HepG2 (cell line): Measurements from ENCODE around the gene GSS. TPM values are rescaled to one million over a fixed set of nuclear protein-coding genes. Genes with fewer than 3 reads are reported as not detected.

ENCODE experiments used
- ATAC-seq: fragments of 200-7000 bp; cut with Tn5 transposase; 3 replicates; pipeline ENCODE4 v1.9.1; 2020; ENCODE audit warnings: mild to moderate bottlenecking, moderate library complexity
- BruUV-seq: library from RNA; stranded (reverse); fragments of 400-500 nt; replicated peaks from 2 replicates; lab custom pipeline; 2021; lab: Mats Ljungman, UMichigan
- CTCF ChIA-PET: fragments of 300-600 bp; formaldehyde crosslinking; extraction: SDS; loops from one replicate; lab custom pipeline; 2021; ENCODE audit warnings: low total read pairs, inconsistent platforms, low intra/inter-chr PET ratio; lab: Yijun Ruan, JAX
- POLR2A ChIA-PET: fragments of 350-600 bp; sonication (Branson Sonifier 250); formaldehyde crosslinking; loops from one replicate; lab custom pipeline; 2020; ENCODE audit warnings: antibody characterized with exemption, inconsistent platforms; lab: Yijun Ruan, JAX
- DNase-seq: peaks from one replicate; pipeline ENCODE4 v3.0.0-alpha.2; 2015; ENCODE audit warnings: low spot score
- FAIRE-seq: peaks from 3 replicates; lab custom pipeline; 2011; peaks lifted over from hg19 to GRCh38; lab: Jason Lieb, UNC
- H2AFZ ChIP-seq: one replicate; pipeline ENCODE4 v1.6.1; 2011; ENCODE audit warnings: low read length, inconsistent platforms
- H3K27ac ChIP-seq: fragments of 300-600 bp; 3 replicates; pipeline ENCODE4 v1.8.0; 2011; ENCODE audit warnings: mixed run types, mild to moderate bottlenecking, mixed read lengths, low read length, inconsistent platforms; ENCODE audit not compliant: insufficient read depth; ENCODE audit errors: extremely low read length
- H3K27me3 ChIP-seq, 2 experiments: fragments of 200-600 bp in 1 of 2; 2 replicates in 1 of 2; 3 replicates in 1 of 2; pipeline versions ENCODE4 v1.6.0 to v1.8.0; 2011; ENCODE audit warnings: low read length in 2 of 2, mild to moderate bottlenecking in 2 of 2, moderate library complexity in 2 of 2, inconsistent platforms in 1 of 2; ENCODE audit not compliant: insufficient read depth in 2 of 2, control insufficient read depth in 1 of 2
- H3K36me3 ChIP-seq, 2 experiments: fragments of 200-600 bp in 1 of 2; replicated peaks in 1 of 2; 2 replicates in 1 of 2; 3 replicates in 1 of 2; pipeline versions ENCODE4 v1.5.1 to v1.8.0; 2011; ENCODE audit warnings: low read length in 2 of 2, inconsistent platforms in 1 of 2; ENCODE audit not compliant: insufficient read depth in 2 of 2, control insufficient read depth in 1 of 2
- H3K4me1 ChIP-seq: 2 replicates; pipeline ENCODE4 v1.5.1; 2012; ENCODE audit warnings: low read length, inconsistent platforms; ENCODE audit not compliant: insufficient read depth
- H3K4me2 ChIP-seq: 2 replicates; pipeline ENCODE4 v1.6.0; 2011; ENCODE audit warnings: low read depth, low read length, inconsistent platforms
- H3K4me3 ChIP-seq, 3 experiments: fragments of 200-600 bp in 1 of 3; sonication (generic), shearing (Covaris generic) in 1 of 3; replicated peaks in 1 of 3; 2 replicates each; pipeline ENCODE4 v1.5.1; 2011 to 2016; ENCODE audit warnings: low read length in 3 of 3, inconsistent platforms in 2 of 3, low read depth in 2 of 3, mild to moderate bottlenecking in 2 of 3, control low read depth in 1 of 3, mixed read lengths in 1 of 3; ENCODE audit not compliant: insufficient read depth in 1 of 3
- H3K79me2 ChIP-seq: one replicate; pipeline ENCODE4 v1.6.1; 2011; ENCODE audit warnings: low read length, inconsistent platforms; ENCODE audit not compliant: insufficient read depth
- H3K9ac ChIP-seq: 2 replicates; pipeline ENCODE4 v1.6.0; 2011; ENCODE audit warnings: mild to moderate bottlenecking, low read depth, low read length, inconsistent platforms; ENCODE audit not compliant: insufficient read depth
- H3K9me3 ChIP-seq: 2 replicates; pipeline ENCODE4 v1.5.1; 2012; ENCODE audit warnings: mild to moderate bottlenecking, low read length
- H4K20me1 ChIP-seq: 2 replicates; pipeline ENCODE4 v1.6.0; 2011; ENCODE audit warnings: inconsistent platforms, mild to moderate bottlenecking, low read length, moderate library complexity; ENCODE audit not compliant: insufficient read depth
- BCL6 ChIP-seq: IDR thresholded peaks from 2 replicates; pipeline ENCODE4 v1.6.1; 2016; ENCODE audit warnings: missing genetic modification reagents, missing compliant biosample characterization
- KAT7 ChIP-seq: IDR thresholded peaks from 2 replicates; pipeline ENCODE4 v1.6.1; 2018; ENCODE audit warnings: borderline replicate concordance, missing compliant biosample characterization
- ZFP1 ChIP-seq: IDR thresholded peaks from 2 replicates; pipeline ENCODE4 v1.6.1; 2016
- ZNF256 ChIP-seq: sonication (generic); formaldehyde crosslinking; conservative IDR thresholded peaks from 2 replicates; pipeline ENCODE4 v1.4.0; 2020; ENCODE audit warnings: missing genetic modification reagents
- ZNF280B ChIP-seq: sonication (generic); formaldehyde crosslinking; IDR thresholded peaks from 2 replicates; pipeline ENCODE4 v1.5.0; 2020; ENCODE audit warnings: missing genetic modification reagents, mild to moderate bottlenecking, borderline replicate concordance
- ZNF282 ChIP-seq: fragments of 450-650 bp; IDR thresholded peaks from 2 replicates; pipeline ENCODE4 v1.6.1; 2018; ENCODE audit not compliant: partially characterized antibody
- ZNF550 ChIP-seq: sonication (generic); formaldehyde crosslinking; IDR thresholded peaks from 2 replicates; pipeline ENCODE4 v1.4.0; 2020; ENCODE audit warnings: mild to moderate bottlenecking, missing genetic modification reagents, borderline replicate concordance
- ZNF780A ChIP-seq: sonication (generic); formaldehyde crosslinking; IDR thresholded peaks from 2 replicates; pipeline ENCODE4 v1.8.0; 2022; ENCODE audit warnings: mild to moderate bottlenecking, missing genetic modification reagents, moderate library complexity
- WGBS: methylation state at CpG from one replicate; pipeline ENCODE4 v1.1.6; 2017; ENCODE audit warnings: low lambda C conversion rate; 5-methylcytosine and 5-hydroxymethylcytosine counted together
- in situ Hi-C: cut with HindIII; loops from 2 replicates; pipeline ENCODE4 v1.10.0; 2017; ENCODE audit warnings: low pct_unique_long_range_greater_than_20kb; ENCODE audit not compliant: extremely low pct_ligation_motif_present
- intact Hi-C: fragments of 100-400 bp; cut with micrococcal nuclease; formaldehyde crosslinking; loops from one replicate; pipeline ENCODE4 v1.10.0; 2022; ENCODE audit not compliant: unreplicated experiment
- polyA plus RNA-seq, 8 experiments: library from polyadenylated mRNA; depleted of rRNA in 3 of 8; stranded (reverse) in 7 of 8; unstranded in 1 of 8; fragments of >200 nt; fragmentation: Illumina TruSeq in 4 of 8; extraction: Trizol in 4 of 8; gene quantifications; 2 replicates each; pipeline versions ENCODE4 v1.2.1 to v1.2.3, GENCODE V29; 2011 to 2016; ENCODE audit warnings: low read depth in 4 of 8, missing spikeins in 1 of 8, mixed read lengths in 1 of 8; ENCODE audit not compliant: insufficient read depth in 1 of 8
- total RNA-seq, 5 experiments: library from RNA; depleted of rRNA; stranded (reverse); fragments of >200 nt; fragmentation: Illumina TruSeq; extraction: Trizol; gene quantifications; 2 replicates each; pipeline ENCODE4 v1.2.3, GENCODE V29; 2016; ENCODE audit warnings: low read depth in 1 of 5

GSS gene
- total and polyA plus RNA-seq, 2 of the 13 experiments (the other 11 are each of a cell fraction or from before 2014, with no cell fraction given), result 80.1 to 102 TPM

GRCh38 chr20:34971561-34972235, 16.1 kb upstream of the GSS start (continued):
- TF ChIP-seq ZNF280B, result no peak

DNA sequence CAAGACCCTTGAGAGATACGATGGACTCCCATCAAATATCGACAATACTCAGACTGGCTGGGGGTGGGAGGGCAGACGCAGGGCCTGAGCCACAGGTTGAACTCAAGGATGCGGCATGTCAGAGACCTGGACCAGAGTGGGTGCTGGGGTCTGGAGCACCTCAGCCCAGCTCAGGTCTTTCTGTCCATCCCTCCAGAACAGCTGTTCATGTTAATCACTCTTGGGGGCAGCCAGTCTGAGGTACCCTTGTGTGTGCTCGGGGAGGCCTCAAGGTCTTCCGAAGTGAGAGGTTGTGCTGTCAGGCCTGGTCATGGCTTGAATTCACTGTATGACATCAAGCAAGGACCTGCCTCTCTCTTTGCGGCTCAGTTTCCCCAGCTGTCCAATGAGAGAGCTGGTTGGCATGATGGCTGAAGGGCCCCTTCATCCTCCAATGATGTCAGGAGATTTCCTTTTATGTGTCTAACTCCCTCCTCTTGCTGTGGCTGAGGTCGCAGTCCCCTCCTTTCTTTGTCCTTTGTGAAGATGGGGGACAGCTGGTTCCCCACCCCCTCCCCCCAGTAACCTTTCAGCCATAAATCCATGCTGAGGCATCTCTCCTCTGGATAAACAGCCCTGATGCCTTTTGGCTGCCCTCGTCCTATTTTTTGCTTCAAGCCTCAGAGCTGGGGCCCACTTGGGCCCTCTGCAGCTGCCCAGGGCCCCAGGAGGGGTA, 15.4 kb upstream of the GSS start:
- 63% methylated on average over 9 of the region's 9 CpGs for WGBS
- in situ Hi-C loops, result no loop called here
- no peak overlapping the region for H3K4me2 ChIP-seq
- no peak for ATAC-seq
- no peak overlapping the region for H3K27ac ChIP-seq
- no TSS peak for BruUV-seq
- no peak overlapping the region for H3K9ac ChIP-seq
- DNase-seq, result no peak
- H3K79me2 ChIP-seq, result no peaks in the 10 kb centered on the region
- H3K36me3 ChIP-seq, result no peaks in the 10 kb centered on the region
- POLR2A ChIA-PET, result no interaction called here
- no peaks in the 10 kb centered on the region for H3K9me3 ChIP-seq
- no peak overlapping the region for H2AFZ ChIP-seq
- H3K4me3 ChIP-seq, result no peak overlapping the region
- CTCF ChIA-PET, result no interaction called here
- FAIRE-seq, result no peak
- intact Hi-C loops, result no loop called here
- TF ChIP-seq ZNF256 (no peak), KAT7 (CRISPR knock-in tag) (no peak), ZNF780A (CRISPR knock-in tag) (no peak), BCL6 (CRISPR knock-in tag) (no peak), ZFP1 (CRISPR knock-in tag) (no peak), ZNF550 (CRISPR knock-in tag) (no peak), ZNF282 (no peak)
- H3K27me3 ChIP-seq, result peaks cover 0 to 13% of the 10 kb centered on the region in 2 experiments; a peak in 2 of 5 replicates
- H3K4me1 ChIP-seq, result peaks cover 19% of the 10 kb centered on the region
- no peaks in the 10 kb centered on the region for H4K20me1 ChIP-seq
